ENCODE data around the gene PEBP1. TPM values are rescaled to one million over a fixed set of nuclear protein-coding genes. Genes with fewer than 3 reads are reported as not detected.

Gene PEBP1
- total RNA-seq, 4 donors from 2014 or later, result 465 to 1,340 (median 591) TPM

- peaks cover 0 to 51% (median 0%) of the 10 kb centered on the region in 3 donors for H3K36me3 ChIP-seq
- H3K27ac ChIP-seq, result no peak overlapping the region
- peak in 4 of 6 experiments; percentile 11 to 37 (median 34) for TF ChIP-seq CTCF (IDR thresholded peaks at IDR 0.05)
- no peak for TF ChIP-seq POLR2A (IDR thresholded peaks at IDR 0.05)
These were observed 29.0 kb downstream of the PEBP1 start for GRCh38 chr12:118164798-118165486.

GRCh38 chr12:118166946-118167345, 31.0 kb downstream of the PEBP1 start:
- H3K4me3 ChIP-seq, result no peak overlapping the region
- no peak overlapping the region for H3K27ac ChIP-seq
- no peak for TF ChIP-seq CTCF (IDR thresholded peaks at IDR 0.05)
- no peak for TF ChIP-seq POLR2A (IDR thresholded peaks at IDR 0.05)
- H3K4me1 ChIP-seq, result no peaks in the 10 kb centered on the region
- no peaks in the 10 kb centered on the region for H3K27me3 ChIP-seq
- H3K36me3 ChIP-seq, result peaks cover 0 to 51% (median 3%) of the 10 kb centered on the region in 3 donors
- no peaks in the 10 kb centered on the region for H3K9me3 ChIP-seq
- DNase-seq, result no peak

More at GRCh38 chr12:118164798-118165486, 29.0 kb downstream of the PEBP1 start:
- H3K27me3 ChIP-seq, result no peaks in the 10 kb centered on the region
- H3K4me3 ChIP-seq, result no peak overlapping the region
- DNase-seq, result no peak
- no peaks in the 10 kb centered on the region for H3K4me1 ChIP-seq
- H3K9me3 ChIP-seq, result no peaks in the 10 kb centered on the region

- H3K9me3 ChIP-seq, result no peaks in the 10 kb centered on the region
- H3K27ac ChIP-seq, result no peak overlapping the region
- peaks cover 0 to 97% (median 4%) of the 10 kb centered on the region in 3 donors for H3K36me3 ChIP-seq
- TF ChIP-seq POLR2A (IDR thresholded peaks at IDR 0.05), result no peak
- no peak for TF ChIP-seq CTCF (IDR thresholded peaks at IDR 0.05)
- no peak for DNase-seq
- H3K4me1 ChIP-seq, result no peaks in the 10 kb centered on the region
- H3K27me3 ChIP-seq, result no peaks in the 10 kb centered on the region
- no peak overlapping the region for H3K4me3 ChIP-seq
These were observed 40.0 kb downstream of the PEBP1 start for GRCh38 chr12:118175823-118176447.

- peak overlapping the region in 1 of 4 donors; percentile 5 for H3K27ac ChIP-seq
- DNase-seq, result no peak
- H3K9me3 ChIP-seq, result no peaks in the 10 kb centered on the region
- H3K36me3 ChIP-seq, result peaks cover 0 to 30% (median 0%) of the 10 kb centered on the region in 3 donors
- H3K4me3 ChIP-seq, result no peak overlapping the region
- TF ChIP-seq CTCF (IDR thresholded peaks at IDR 0.05) (no peak), POLR2A (IDR thresholded peaks at IDR 0.05) (no peak)
- H3K4me1 ChIP-seq, result peaks cover 0 to 4% (median 0%) of the 10 kb centered on the region in 4 donors
- no peaks in the 10 kb centered on the region for H3K27me3 ChIP-seq
These were observed 47.2 kb downstream of the PEBP1 start for GRCh38 chr12:118183155-118183554.

GRCh38 chr12:118183711-118184110, 47.8 kb downstream of the PEBP1 start:
- H3K4me1 ChIP-seq, result peaks cover 0 to 4% (median 0%) of the 10 kb centered on the region in 4 donors
- no peaks in the 10 kb centered on the region for H3K27me3 ChIP-seq
- peaks cover 0 to 25% (median 0%) of the 10 kb centered on the region in 3 donors for H3K36me3 ChIP-seq
- no peak overlapping the region for H3K27ac ChIP-seq
- H3K9me3 ChIP-seq, result no peaks in the 10 kb centered on the region
- no peak for DNase-seq
- no peak overlapping the region for H3K4me3 ChIP-seq
- TF ChIP-seq POLR2A (IDR thresholded peaks at IDR 0.05) (no peak), CTCF (IDR thresholded peaks at IDR 0.05) (no peak)
